HepG2 (cell line): Measurements from ENCODE around the gene UCHL3. TPM values are rescaled to one million over a fixed set of nuclear protein-coding genes. Genes with fewer than 3 reads are reported as not detected.

Experiments used
- ARID2 ChIP-seq: sonication (generic); formaldehyde crosslinking; IDR thresholded peaks from 2 replicates; pipeline ENCODE4 v1.8.1; 2022; ENCODE audit warnings: mild to moderate bottlenecking, missing genetic modification reagents, borderline replicate concordance
- EED ChIP-seq: sonication (generic); formaldehyde crosslinking; IDR thresholded peaks from 2 replicates; pipeline ENCODE4 v1.5.0; 2020; ENCODE audit warnings: mild to moderate bottlenecking, missing genetic modification reagents
- HDAC2 ChIP-seq: sonication (generic); formaldehyde crosslinking; IDR thresholded peaks from 2 replicates; pipeline ENCODE4 v1.4.0; 2020; ENCODE audit warnings: missing genetic modification reagents
- KMT2A ChIP-seq: sonication (generic); formaldehyde crosslinking; IDR thresholded peaks from 2 replicates; pipeline ENCODE4 v1.4.0; 2020; ENCODE audit warnings: missing genetic modification reagents
- NR0B2 ChIP-seq: sonication (generic); formaldehyde crosslinking; IDR thresholded peaks from 2 replicates; pipeline ENCODE4 v1.4.0; 2020; ENCODE audit warnings: mild to moderate bottlenecking, missing genetic modification reagents
- PHF5A ChIP-seq: IDR thresholded peaks from one replicate; pipeline ENCODE4 v1.6.1; 2018; ENCODE audit warnings: low read depth, missing genetic modification reagents; ENCODE audit not compliant: unreplicated experiment
- PLRG1 ChIP-seq: fragments of 450-650 bp; conservative IDR thresholded peaks from 2 replicates; pipeline ENCODE4 v1.6.1; 2016
- PRMT3 ChIP-seq: sonication (generic); formaldehyde crosslinking; IDR thresholded peaks from 2 replicates; pipeline ENCODE4 v1.8.1; 2022; ENCODE audit warnings: low read depth, mild to moderate bottlenecking, moderate library complexity, missing genetic modification reagents, borderline replicate concordance
- TEAD3 ChIP-seq: optimal IDR thresholded peaks from 2 replicates; pipeline ENCODE3; 2016; ENCODE audit warnings: borderline replicate concordance
- TSC22D2 ChIP-seq: sonication (generic); formaldehyde crosslinking; IDR thresholded peaks from 2 replicates; pipeline ENCODE4 v1.5.1; 2020; ENCODE audit warnings: missing genetic modification reagents, mild to moderate bottlenecking, borderline replicate concordance
- ZNF142 ChIP-seq: sonication (generic); formaldehyde crosslinking; IDR thresholded peaks from 2 replicates; pipeline ENCODE4 v1.4.0; 2020; ENCODE audit warnings: missing genetic modification reagents
- ZNF274 ChIP-seq: sonication (generic); formaldehyde crosslinking; IDR thresholded peaks from 2 replicates; pipeline ENCODE4 v1.5.1; 2020; ENCODE audit warnings: mild to moderate bottlenecking, missing genetic modification reagents
- ZNF580 ChIP-seq: IDR thresholded peaks from 2 replicates; pipeline ENCODE4 v1.6.1; 2016; ENCODE audit warnings: low read depth, borderline replicate concordance
- ZNF605 ChIP-seq: sonication (generic); formaldehyde crosslinking; IDR thresholded peaks from 2 replicates; pipeline ENCODE4 v1.8.0; 2022; ENCODE audit warnings: mild to moderate bottlenecking, missing genetic modification reagents
- polyA plus RNA-seq, 8 experiments: library from polyadenylated mRNA; depleted of rRNA in 3 of 8; stranded (reverse) in 7 of 8; unstranded in 1 of 8; fragments of >200 nt; fragmentation: Illumina TruSeq in 4 of 8; extraction: Trizol in 4 of 8; gene quantifications; 2 replicates each; pipeline versions ENCODE4 v1.2.1 to v1.2.3, GENCODE V29; 2011 to 2016; ENCODE audit warnings: low read depth in 4 of 8, missing spikeins in 1 of 8, mixed read lengths in 1 of 8; ENCODE audit not compliant: insufficient read depth in 1 of 8
- total RNA-seq, 5 experiments: library from RNA; depleted of rRNA; stranded (reverse); fragments of >200 nt; fragmentation: Illumina TruSeq; extraction: Trizol; gene quantifications; 2 replicates each; pipeline ENCODE4 v1.2.3, GENCODE V29; 2016; ENCODE audit warnings: low read depth in 1 of 5
- TF ChIP-seq, protein P1 (sequence below): sonication (generic); formaldehyde crosslinking; IDR thresholded peaks from 2 replicates; pipeline ENCODE4 v1.4.0; 2020; ENCODE audit warnings: missing genetic modification reagents, low read depth, mild to moderate bottlenecking, borderline replicate concordance
- TF ChIP-seq, protein P2 (sequence below): sonication (generic); formaldehyde crosslinking; IDR thresholded peaks from 2 replicates; pipeline ENCODE4 v1.8.0; 2022; ENCODE audit warnings: missing genetic modification reagents, mild to moderate bottlenecking, moderate library complexity, borderline replicate concordance
- TF ChIP-seq, protein P3 (sequence below): conservative IDR thresholded peaks from 2 replicates; pipeline ENCODE4 v1.6.1; 2018; ENCODE audit warnings: missing genetic modification reagents

The UCHL3 gene
- total and polyA plus RNA-seq, 2 of the 13 experiments (the other 11 are each of a cell fraction or from before 2014, with no cell fraction given): 36.2 to 93.3 TPM

- TF ChIP-seq EED (CRISPR knock-in tag) (peak; percentile 14; the same call in 1 of the 2 replicates), ZNF274 (peak; percentile 71; the same call in 1 of the 2 replicates), ZNF142 (CRISPR knock-in tag) (no peak; the same call in 1 of the 2 replicates), TSC22D2 (no peak), ZNF605 (CRISPR knock-in tag) (peak; percentile 84), ARID2 (CRISPR knock-in tag) (no peak), TEAD3 (CRISPR knock-in tag) (peak; percentile 78), PLRG1 (no peak), KMT2A (CRISPR knock-in tag) (peak; percentile 84), HDAC2 (CRISPR knock-in tag) (peak; percentile 67; the same call in 1 of the 2 replicates), PHF5A (peak; percentile 92), ZNF580 (CRISPR knock-in tag) (peak; percentile 40; the same call in 1 of the 2 replicates), PRMT3 (CRISPR knock-in tag) (no peak), NR0B2 (CRISPR knock-in tag) (peak; percentile 95)
- TF ChIP-seq, protein P1, sequence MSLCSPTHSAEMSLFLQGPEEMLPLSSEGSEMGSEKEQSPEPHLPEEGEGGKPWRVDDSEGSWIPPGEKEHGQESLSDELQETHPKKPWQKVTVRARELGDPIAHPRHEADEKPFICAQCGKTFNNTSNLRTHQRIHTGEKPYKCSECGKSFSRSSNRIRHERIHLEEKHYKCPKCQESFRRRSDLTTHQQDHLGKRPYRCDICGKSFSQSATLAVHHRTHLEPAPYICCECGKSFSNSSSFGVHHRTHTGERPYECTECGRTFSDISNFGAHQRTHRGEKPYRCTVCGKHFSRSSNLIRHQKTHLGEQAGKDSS (CRISPR knock-in tag): peak; percentile 76; the same call in 1 of the 2 replicates
- TF ChIP-seq, protein P2, sequence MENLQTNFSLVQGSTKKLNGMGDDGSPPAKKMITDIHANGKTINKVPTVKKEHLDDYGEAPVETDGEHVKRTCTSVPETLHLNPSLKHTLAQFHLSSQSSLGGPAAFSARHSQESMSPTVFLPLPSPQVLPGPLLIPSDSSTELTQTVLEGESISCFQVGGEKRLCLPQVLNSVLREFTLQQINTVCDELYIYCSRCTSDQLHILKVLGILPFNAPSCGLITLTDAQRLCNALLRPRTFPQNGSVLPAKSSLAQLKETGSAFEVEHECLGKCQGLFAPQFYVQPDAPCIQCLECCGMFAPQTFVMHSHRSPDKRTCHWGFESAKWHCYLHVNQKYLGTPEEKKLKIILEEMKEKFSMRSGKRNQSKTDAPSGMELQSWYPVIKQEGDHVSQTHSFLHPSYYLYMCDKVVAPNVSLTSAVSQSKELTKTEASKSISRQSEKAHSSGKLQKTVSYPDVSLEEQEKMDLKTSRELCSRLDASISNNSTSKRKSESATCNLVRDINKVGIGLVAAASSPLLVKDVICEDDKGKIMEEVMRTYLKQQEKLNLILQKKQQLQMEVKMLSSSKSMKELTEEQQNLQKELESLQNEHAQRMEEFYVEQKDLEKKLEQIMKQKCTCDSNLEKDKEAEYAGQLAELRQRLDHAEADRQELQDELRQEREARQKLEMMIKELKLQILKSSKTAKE (CRISPR knock-in tag): no peak
- TF ChIP-seq, protein P3, sequence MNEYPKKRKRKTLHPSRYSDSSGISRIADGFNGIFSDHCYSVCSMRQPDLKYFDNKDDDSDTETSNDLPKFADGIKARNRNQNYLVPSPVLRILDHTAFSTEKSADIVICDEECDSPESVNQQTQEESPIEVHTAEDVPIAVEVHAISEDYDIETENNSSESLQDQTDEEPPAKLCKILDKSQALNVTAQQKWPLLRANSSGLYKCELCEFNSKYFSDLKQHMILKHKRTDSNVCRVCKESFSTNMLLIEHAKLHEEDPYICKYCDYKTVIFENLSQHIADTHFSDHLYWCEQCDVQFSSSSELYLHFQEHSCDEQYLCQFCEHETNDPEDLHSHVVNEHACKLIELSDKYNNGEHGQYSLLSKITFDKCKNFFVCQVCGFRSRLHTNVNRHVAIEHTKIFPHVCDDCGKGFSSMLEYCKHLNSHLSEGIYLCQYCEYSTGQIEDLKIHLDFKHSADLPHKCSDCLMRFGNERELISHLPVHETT (CRISPR knock-in tag): peak; percentile 30; the same call in 1 of the 2 replicates
These were observed at the start of gene UCHL3 (continued) for GRCh38 chr13:75549262-75550158.
